Common myeloid progenitor, CD34-positive (primary cell): Measurements from ENCODE around the gene AGTPBP1.

Experiments
- CTCF ChIA-PET: fragments of 350-600 bp; sonication (Branson Sonifier 250); formaldehyde crosslinking; loops from one replicate; lab custom pipeline; 2021; ENCODE audit warnings: antibody characterized with exemption; lab: Charles Lee
- POLR2A ChIA-PET: fragments of 350-600 bp; sonication (Branson Sonifier 250); formaldehyde crosslinking; loops from one replicate; lab custom pipeline; 2021; ENCODE audit warnings: antibody characterized with exemption; lab: Charles Lee
- DNase-seq, 3 donors: peaks; one replicate each; pipeline versions ENCODE4 v3.0.0 to v3.0.0-alpha.2; 2013
- H3K27ac ChIP-seq, 2 experiments: 1 replicate in 1 of 2; 2 replicates in 1 of 2; pipeline ENCODE4 v1.7.0; 2013; ENCODE audit warnings: inconsistent platforms in 2 of 2, low read length in 2 of 2, mild to moderate bottlenecking in 2 of 2, low read depth in 1 of 2, moderate library complexity in 1 of 2; ENCODE audit not compliant: severe bottlenecking in 2 of 2, insufficient read depth in 1 of 2, poor library complexity in 1 of 2
- H3K27me3 ChIP-seq, 5 experiments: replicated peaks in 2 of 5; 1 replicate in 3 of 5; 2 replicates in 2 of 5; pipeline versions ENCODE4 v1.6.1 to v1.7.0; 2013; ENCODE audit warnings: low read length in 4 of 5, mild to moderate bottlenecking in 2 of 5, moderate library complexity in 2 of 5, inconsistent platforms in 1 of 5; ENCODE audit not compliant: insufficient read depth in 5 of 5, control insufficient read depth in 4 of 5
- H3K36me3 ChIP-seq, 4 experiments: 1 replicate in 2 of 4; 2 replicates in 2 of 4; pipeline versions ENCODE4 v1.6.1 to v1.7.0; 2013; ENCODE audit warnings: low read length in 3 of 4, control low read depth in 1 of 4, mild to moderate bottlenecking in 1 of 4; ENCODE audit not compliant: control insufficient read depth in 4 of 4, insufficient read depth in 4 of 4
- H3K4me1 ChIP-seq, 4 experiments: 1 replicate in 3 of 4; 2 replicates in 1 of 4; pipeline versions ENCODE4 v1.6.1 to v1.7.1; 2013; ENCODE audit warnings: low read length in 3 of 4, mild to moderate bottlenecking in 3 of 4, control low read depth in 1 of 4, inconsistent platforms in 1 of 4, moderate library complexity in 1 of 4; ENCODE audit not compliant: control insufficient read depth in 4 of 4, insufficient read depth in 4 of 4; ENCODE audit errors: control extremely low read depth in 1 of 4
- H3K4me3 ChIP-seq, 7 experiments: 1 replicate in 4 of 7; 2 replicates in 3 of 7; pipeline versions ENCODE4 v1.5.1 to v1.7.0; 2013; ENCODE audit warnings: mild to moderate bottlenecking in 7 of 7, low read length in 6 of 7, moderate library complexity in 6 of 7, inconsistent platforms in 2 of 7, low read depth in 2 of 7, control low read depth in 1 of 7; ENCODE audit not compliant: insufficient read depth in 4 of 7, control insufficient read depth in 1 of 7; ENCODE audit errors: extremely low read depth in 1 of 7
- H3K9me3 ChIP-seq, 5 experiments: 1 replicate in 4 of 5; 2 replicates in 1 of 5; pipeline versions ENCODE4 v1.6.1 to v1.7.1; 2013; ENCODE audit warnings: low read length in 4 of 5, mild to moderate bottlenecking in 2 of 5, inconsistent platforms in 1 of 5, low read depth in 1 of 5, moderate library complexity in 1 of 5; ENCODE audit not compliant: control insufficient read depth in 4 of 5, insufficient read depth in 2 of 5; ENCODE audit errors: control extremely low read depth in 1 of 5
- WGBS: methylation state at CpG from one replicate; pipeline ENCODE4 v1.1.5; 2013; ENCODE audit not compliant: insufficient coverage; 5-methylcytosine and 5-hydroxymethylcytosine counted together

The AGTPBP1 gene

GRCh38 chr9:85645909-85646627 lies 95.7 kb downstream of the AGTPBP1 start:
- Histone ChIP-seq H3K4me3 (no peak overlapping the region), H3K27me3 (no peaks in the 10 kb centered on the region), H3K9me3 (no peaks in the 10 kb centered on the region), H3K4me1 (peaks cover 0 to 6% (median 0%) of the 10 kb centered on the region in 4 experiments), H3K27ac (no peak overlapping the region), H3K36me3 (peaks cover 5 to 9% (median 6%) of the 10 kb centered on the region in 4 experiments)
- WGBS: no CpG with 5 or more reads among the region's 3 CpGs
- no peak for DNase-seq
- ChIA-PET CTCF (no interaction called here), POLR2A (no interaction called here)

GRCh38 chr9:85640425-85640824 lies 101.3 kb downstream of the AGTPBP1 start:
- Histone ChIP-seq H3K4me3 (no peak overlapping the region), H3K9me3 (no peaks in the 10 kb centered on the region), H3K27me3 (no peaks in the 10 kb centered on the region), H3K36me3 (peaks cover 5 to 9% (median 8%) of the 10 kb centered on the region in 4 experiments), H3K4me1 (no peaks in the 10 kb centered on the region), H3K27ac (no peak overlapping the region)
- WGBS: 100% methylated on average over 1 of the region's 1 CpG
- POLR2A ChIA-PET: no interaction called here
- DNase-seq: no peak
- CTCF ChIA-PET: no interaction called here

GRCh38 chr9:85639675-85640186 lies 102.0 kb downstream of the AGTPBP1 start:
- ChIA-PET CTCF (no interaction called here), POLR2A (no interaction called here)
- DNase-seq: no peak
- H3K27ac ChIP-seq: no peak overlapping the region
- H3K4me1 ChIP-seq: no peaks in the 10 kb centered on the region
- H3K27me3 ChIP-seq: no peaks in the 10 kb centered on the region
- no peaks in the 10 kb centered on the region for H3K9me3 ChIP-seq
- peaks cover 5 to 9% (median 8%) of the 10 kb centered on the region in 4 experiments for H3K36me3 ChIP-seq
- no CpG with 5 or more reads among the region's 3 CpGs for WGBS
- no peak overlapping the region for H3K4me3 ChIP-seq

- POLR2A ChIA-PET: no interaction called here
- no CpG with 5 or more reads among the region's 1 CpG for WGBS
Observed at GRCh38 chr9:85631809-85632208, 109.9 kb downstream of the AGTPBP1 start.

GRCh38 chr9:85630676-85631075 lies 111.1 kb downstream of the AGTPBP1 start:
- WGBS: 100% methylated on average over 1 of the region's 1 CpG
- DNase-seq: no peak
- Histone ChIP-seq H3K27ac (no peak overlapping the region), H3K27me3 (no peaks in the 10 kb centered on the region), H3K4me3 (no peak overlapping the region), H3K4me1 (no peaks in the 10 kb centered on the region), H3K9me3 (no peaks in the 10 kb centered on the region), H3K36me3 (peaks cover 3 to 19% (median 10%) of the 10 kb centered on the region in 4 experiments)
- ChIA-PET CTCF (no interaction called here), POLR2A (no interaction called here)

More at GRCh38 chr9:85631809-85632208, 109.9 kb downstream of the AGTPBP1 start:
- no peak overlapping the region for H3K4me3 ChIP-seq
- H3K27ac ChIP-seq: no peak overlapping the region
- H3K36me3 ChIP-seq: peaks cover 3 to 16% (median 10%) of the 10 kb centered on the region in 4 experiments
- no peaks in the 10 kb centered on the region for H3K27me3 ChIP-seq
- DNase-seq: no peak
- CTCF ChIA-PET: no interaction called here
- no peaks in the 10 kb centered on the region for H3K4me1 ChIP-seq
- no peaks in the 10 kb centered on the region for H3K9me3 ChIP-seq

- CTCF ChIA-PET: interaction anchor here (0.6 kb wide), 1 partner anchor 1645 kb away, joined by 3 read pairs; no protein-coding TSS in a partner anchor
- H3K27me3 ChIP-seq: no peaks in the 10 kb centered on the region
- DNase-seq: no peak
- peaks cover 1 to 9% (median 4%) of the 10 kb centered on the region in 4 experiments for H3K36me3 ChIP-seq
- WGBS: 83% methylated on average over 1 of the region's 1 CpG
- POLR2A ChIA-PET: no interaction called here
- no peaks in the 10 kb centered on the region for H3K9me3 ChIP-seq
- H3K4me3 ChIP-seq: no peak overlapping the region
- H3K27ac ChIP-seq: no peak overlapping the region
- H3K4me1 ChIP-seq: no peaks in the 10 kb centered on the region
Observed at GRCh38 chr9:85617141-85617670, 124.5 kb downstream of the AGTPBP1 start.

GRCh38 chr9:85615792-85616191 lies 126.0 kb downstream of the AGTPBP1 start:
- Histone ChIP-seq H3K9me3 (no peaks in the 10 kb centered on the region), H3K4me3 (no peak overlapping the region), H3K27ac (no peak overlapping the region), H3K36me3 (peaks cover 2 to 11% (median 4%) of the 10 kb centered on the region in 4 experiments), H3K4me1 (peaks cover 0 to 1% (median 0%) of the 10 kb centered on the region in 4 experiments), H3K27me3 (no peaks in the 10 kb centered on the region)
- ChIA-PET POLR2A (no interaction called here), CTCF (no interaction called here)
- WGBS: no CpG with 5 or more reads among the region's 1 CpG
- DNase-seq: no peak
